Dermis microvascular lymphatic vessel endothelial cell (primary cell): ENCODE results near the gene OTUD7B. TPM values are rescaled to one million over a fixed set of nuclear protein-coding genes. Genes with fewer than 3 reads are reported as not detected.
"Not testable (repeated sequence)": the region's sequence is repeated elsewhere in the genome, so short reads cannot be mapped to it uniquely, and the experiment has no call there.

Experiments used
- DNase-seq, 2 donors: peaks; one replicate each; pipeline versions ENCODE4 v3.0.0 to v3.0.0-alpha.2; 2010; ENCODE audit warnings: low read depth in 2 of 2
- total RNA-seq: library from RNA; depleted of rRNA; stranded (reverse); fragments of >200 nt; gene quantifications from 2 replicates; pipeline ENCODE4 v1.2.1, GENCODE V29; 2014

The OTUD7B gene
- total RNA-seq, 1 donor from 2014 or later: 8.7 TPM

DNA sequence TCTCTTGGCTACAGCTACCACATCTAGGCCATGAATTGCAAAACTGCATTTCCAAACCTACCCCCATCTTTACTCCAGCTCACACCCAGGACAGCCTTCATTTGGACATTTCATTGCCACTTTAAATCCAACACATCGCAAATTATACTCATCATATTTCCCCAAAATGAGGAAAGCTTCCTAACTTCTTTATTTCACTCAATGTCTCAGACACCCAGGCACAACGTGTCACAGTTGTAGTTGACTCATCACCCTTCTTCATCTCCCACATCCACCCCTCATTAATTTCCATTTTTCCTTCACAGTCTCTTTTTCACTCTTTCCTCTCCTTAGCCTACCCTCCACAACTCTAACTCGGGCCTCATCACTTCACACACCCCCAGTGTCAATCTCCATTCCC lies 6.7 kb downstream of the OTUD7B start:
- no peak for DNase-seq

DNA sequence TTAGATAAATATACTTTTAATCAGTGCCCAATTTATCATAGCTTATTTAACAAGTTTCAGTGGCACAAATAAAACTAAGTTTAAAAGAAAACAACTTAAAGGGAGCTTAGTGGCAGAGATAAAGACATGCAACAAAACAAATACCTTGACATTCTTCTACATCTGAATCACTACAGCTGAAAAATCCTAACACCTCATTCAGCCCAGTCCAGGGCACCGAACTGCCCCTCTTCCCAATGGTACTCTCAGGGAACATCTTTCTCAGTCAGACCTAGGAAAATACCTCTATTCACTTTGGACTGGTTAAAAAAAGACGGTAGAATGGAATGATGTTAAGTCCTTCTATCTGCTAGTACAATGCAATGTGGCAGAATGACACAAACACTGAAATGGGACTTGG lies 8.3 kb downstream of the OTUD7B start:
- no peak for DNase-seq

DNA sequence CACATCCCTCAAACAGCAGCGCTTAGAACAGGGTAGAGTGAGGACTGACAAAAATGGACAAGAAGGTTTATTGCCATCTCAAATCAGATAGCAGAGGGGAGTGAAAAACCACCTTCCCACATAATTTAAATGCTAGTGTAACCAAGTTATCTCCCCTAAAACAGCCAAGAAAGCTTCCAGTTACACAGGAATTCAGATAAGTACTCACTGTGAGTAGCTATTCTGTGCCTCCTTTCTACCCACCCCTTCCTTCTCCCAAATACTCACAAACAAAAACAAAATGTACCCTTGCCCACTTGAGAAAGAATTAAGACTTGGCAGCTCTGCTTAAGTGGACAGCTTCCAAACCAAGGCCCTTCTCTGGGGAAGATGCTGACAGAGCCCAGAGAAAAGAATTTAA lies 9.1 kb downstream of the OTUD7B start:
- no peak for DNase-seq

DNA sequence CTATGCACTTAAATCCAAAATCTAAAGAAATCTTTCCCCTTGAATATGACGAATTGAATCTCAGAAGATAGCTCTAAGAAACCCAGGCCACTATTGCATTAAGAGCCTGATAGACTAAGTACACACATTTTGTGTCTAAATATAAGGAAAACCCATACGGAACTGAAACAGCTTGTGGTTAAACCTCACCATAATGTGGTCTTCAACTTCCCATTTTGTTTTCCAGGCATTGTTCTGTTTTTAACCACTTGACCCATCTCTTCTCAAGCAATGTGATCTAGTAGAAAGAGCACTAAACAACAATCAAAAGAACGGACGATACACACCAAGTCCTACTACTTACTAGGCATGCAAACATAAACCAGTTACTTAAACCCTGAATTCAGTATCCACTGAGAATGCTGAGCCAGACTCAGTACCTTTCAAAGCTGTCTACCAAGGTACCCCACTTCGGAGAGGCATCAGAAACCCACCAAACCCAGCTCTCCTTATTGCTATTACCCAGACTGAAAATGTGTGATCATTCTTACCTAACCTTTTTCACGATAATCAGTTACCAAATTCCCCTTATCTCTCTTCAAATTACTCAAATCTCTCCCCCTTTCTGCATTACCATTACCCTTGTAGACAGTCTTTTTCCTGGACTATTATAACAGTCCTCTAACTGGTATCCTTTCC lies 12.8 kb downstream of the OTUD7B start:
- no peak for DNase-seq

DNA sequence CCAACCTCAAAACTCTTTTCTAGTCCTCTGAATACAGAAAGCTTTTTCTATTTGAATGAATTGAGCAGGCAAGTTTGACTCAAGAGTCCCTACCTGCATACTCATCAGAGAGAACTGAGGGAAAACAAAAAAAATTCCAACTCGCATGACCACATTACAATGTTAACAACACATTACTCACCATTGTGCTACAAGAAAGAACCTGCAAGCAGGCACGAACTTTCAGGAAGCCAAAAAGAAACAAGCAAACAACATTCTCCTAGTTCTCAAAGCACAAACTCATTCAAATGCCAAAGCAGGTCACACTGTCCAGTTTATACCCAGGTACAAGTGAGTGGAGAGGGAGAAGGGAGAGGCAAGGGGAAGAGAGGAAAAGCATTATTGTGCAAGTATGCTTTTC lies 14.6 kb downstream of the OTUD7B start:
- peak in 1 of 2 donors; percentile 66 for DNase-seq

DNA sequence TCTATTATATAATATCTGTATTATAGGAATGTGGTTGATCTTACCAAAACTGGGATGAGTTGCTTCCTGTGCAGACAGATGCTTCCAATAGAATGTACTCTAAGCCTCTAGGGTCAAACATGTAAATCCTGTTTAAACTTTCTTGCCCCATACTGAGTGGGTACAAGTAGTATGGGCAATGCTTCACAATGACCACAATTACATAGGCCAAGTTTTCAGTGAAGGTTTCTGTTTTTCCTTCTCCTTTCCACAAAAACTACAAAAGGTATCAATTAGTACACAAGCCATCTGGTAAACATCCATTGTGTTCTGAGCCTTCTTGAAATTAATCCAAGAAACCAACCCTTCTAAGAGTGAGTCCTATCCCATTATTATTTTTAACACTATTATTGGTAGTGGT lies 16.8 kb downstream of the OTUD7B start:
- no peak for DNase-seq

DNA sequence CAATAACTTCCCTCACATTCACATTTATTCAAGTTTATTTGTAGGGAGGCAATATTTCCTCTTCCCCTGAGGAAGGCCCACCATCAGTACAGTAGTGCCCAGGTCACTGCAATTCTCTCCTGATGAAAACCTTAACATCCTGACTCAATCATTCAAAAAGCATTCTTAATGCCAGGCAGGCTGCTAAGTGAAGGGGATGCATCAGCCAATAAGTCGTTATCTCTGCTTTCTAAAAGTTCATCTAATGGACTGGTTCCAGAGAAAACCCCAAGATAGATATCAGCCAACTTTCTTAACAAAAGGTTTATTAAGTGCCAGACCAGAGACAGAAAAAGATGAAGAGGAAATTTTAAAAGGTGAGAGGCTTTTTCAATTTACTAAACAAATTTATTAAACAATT lies 17.3 kb downstream of the OTUD7B start:
- DNase-seq: no peak

DNA sequence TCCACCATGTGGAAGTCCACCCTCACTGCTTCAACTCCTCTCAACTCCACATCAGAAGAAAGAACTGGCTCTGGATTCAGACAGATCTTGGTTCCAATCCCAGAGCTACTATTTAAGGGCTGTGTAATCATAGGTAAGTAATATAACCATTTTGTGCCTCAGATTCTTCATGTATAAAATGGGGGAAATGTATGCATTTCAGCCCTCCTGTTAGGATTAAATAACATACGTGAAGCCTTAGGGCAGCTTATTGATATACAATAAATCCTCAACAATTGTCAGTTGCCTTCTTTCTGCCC lies 23.3 kb downstream of the OTUD7B start:
- no peak for DNase-seq

DNA sequence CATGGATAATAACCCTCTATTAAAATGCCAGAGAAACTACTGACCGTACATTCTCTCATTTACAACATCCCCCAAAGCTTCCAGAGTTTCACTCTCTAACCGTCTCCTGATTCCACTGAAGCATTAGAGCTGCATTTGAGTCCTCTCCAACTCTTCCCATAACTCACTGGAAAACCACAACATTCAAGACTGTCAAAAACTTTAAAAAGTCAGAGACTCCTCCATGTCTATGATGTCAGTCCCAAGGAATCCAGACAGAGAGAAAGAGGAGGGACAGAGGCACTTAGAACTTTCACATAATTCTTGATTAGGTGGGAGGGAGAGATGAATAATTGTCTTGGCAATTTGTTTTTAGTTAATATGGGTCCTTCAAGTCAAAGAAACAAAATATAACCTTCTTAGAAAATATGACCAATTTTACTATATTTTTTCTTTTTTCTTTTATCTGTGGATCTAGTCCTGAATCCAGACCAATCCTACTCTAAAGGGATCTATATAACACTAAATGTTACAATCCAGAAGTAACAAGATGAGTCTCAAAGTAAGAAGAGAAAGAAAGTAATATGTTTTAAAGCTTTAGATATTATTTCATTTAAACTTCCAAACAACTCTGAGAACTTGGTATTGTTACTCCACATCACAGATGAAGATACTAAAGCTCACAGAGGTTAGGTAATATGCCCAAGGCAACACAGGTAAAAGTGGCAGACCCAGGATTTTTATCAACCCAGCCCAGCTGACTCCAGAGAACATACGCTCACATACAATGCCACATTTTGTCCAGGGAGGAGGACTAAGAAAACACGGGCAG lies 23.8 kb downstream of the OTUD7B start:
- no peak for DNase-seq

DNA sequence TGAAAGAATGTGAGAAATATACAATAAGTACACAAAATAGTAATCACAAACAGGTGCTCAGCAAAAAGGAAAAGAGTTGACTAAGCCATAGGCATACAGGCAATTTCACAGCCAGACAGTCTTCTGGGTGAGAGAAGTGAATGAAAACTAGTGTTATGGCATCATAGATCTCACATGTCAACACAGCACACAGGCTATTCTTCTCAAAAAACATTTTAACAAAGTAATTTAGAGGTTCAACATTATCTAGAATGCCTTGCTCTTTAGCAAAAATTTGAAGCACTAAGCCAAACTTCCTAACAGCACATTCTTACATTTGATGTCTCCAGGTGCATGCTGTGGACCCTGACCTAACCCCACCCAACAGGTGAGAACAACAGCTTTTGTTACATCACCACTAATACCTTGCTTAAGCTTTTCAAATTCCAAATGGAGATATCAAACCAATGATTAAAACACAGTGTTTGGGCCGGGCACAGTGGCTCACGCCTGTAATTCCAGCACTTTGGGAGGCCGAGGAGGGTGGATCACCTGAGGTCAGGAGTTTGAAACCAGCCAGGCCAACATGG lies 30.5 kb downstream of the OTUD7B start:
- DNase-seq: no peak

DNA sequence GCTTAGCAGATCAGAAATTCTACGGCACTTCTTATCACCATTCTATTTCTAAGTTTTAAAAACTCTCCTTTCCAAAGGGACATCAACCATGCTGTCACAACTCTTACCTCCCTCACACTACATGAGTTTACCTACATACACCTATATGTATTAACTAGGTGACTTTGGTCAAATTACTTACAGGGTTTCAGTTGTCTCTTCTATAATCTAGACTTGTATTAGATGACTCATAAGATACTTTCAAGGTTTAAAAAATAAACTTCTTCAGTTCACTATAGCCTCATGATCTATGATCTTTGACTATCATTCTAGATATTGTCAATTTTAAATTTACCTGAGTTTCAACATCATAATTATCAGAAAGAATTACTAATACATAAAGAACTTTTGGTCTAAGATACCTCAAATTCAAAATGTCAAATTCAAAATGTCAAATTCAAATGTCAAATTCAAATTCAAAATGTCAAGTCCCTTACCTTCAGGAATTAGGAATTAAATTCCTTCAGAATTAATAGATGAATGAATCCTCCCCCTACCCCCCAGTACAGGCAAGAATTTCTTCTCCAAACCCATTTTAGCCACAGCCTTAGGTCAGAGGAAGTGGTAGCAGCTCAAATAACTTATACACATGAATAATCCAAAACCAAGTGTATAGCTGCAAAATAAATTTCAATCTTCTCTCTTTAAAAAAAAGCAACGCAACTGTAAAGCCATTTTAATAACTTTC lies 31.1 kb downstream of the OTUD7B start:
- DNase-seq: no peak

DNA sequence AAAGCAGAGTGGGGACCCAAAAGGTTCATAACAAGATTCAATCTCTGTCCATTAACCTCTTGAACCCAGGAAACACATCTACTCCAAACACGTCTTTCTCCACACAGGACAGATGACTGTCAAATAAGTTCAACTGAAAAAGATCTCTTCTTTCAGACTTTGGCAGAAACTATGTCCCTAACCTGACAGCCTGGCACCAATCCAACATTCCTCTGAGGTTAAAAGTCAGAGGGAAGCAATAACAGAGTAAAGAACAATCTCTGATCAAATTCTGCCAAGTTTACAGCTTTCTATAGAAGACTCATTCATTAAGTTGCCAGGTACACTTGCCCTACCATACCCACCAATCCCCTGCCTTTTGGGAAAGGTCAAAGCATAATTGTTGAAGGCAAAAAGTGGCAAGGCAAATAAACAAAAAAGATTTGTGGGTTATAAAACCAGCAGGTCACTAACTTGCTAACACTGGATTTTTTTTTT lies 31.9 kb downstream of the OTUD7B start:
- DNase-seq: peak; percentile 39 to 59

DNA sequence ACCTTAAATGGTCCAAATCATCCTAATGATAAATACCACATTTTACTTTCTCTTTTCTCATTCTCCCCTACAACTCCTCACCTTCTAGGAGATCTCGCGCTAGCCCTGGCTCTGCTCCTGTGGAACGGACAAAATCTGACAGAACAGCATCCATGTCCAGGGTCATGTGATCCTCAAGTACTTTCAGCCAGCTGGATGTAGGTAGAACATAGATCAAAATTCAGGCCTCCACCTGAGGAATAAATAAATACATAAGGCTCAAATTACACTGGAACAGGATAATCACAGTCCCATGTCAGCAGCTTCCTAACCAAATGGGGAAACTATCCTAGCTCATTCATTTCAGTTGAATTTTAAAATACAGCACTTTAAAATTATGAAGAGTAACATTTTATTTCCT lies 33.2 kb downstream of the OTUD7B start:
- DNase-seq: no peak

DNA sequence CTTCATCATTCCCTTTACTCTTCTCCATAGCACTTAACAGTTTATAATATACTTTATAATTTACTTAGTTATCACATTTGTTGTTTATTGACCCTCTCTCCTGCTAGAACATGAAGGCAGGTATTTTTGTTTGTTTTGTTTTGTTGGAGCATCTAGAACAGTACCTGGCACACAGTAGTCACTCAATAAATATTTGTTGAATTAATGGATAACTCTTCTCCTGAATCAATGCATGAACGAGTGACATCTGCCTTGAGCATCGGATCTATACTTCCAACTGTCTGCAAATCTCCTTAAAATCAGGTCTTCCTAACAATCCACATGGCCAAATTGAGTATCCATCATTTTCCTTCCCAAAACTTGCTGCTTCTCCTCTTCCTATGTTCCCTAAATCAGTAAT lies 38.0 kb downstream of the OTUD7B start:
- DNase-seq: no peak

DNA sequence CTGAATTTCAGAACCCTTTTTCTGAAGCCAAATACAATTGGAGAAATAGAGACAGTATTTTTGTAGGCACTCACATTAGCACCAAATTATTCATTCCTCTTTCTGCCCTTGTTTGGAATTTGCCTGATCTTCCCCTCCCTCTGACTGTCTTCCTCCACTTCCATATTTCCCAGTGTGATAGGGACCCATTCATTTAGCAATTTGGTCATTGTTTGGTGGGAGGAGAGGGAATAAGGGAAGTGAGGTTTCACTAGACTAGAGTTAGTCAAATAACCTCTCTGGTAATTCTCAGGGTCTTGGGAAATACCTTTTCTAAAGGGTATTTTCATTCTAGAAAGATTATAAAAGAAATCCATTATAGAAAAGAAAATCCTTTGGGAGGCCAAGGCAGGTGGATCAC lies 42.9 kb downstream of the OTUD7B start:
- no peak for DNase-seq

DNA sequence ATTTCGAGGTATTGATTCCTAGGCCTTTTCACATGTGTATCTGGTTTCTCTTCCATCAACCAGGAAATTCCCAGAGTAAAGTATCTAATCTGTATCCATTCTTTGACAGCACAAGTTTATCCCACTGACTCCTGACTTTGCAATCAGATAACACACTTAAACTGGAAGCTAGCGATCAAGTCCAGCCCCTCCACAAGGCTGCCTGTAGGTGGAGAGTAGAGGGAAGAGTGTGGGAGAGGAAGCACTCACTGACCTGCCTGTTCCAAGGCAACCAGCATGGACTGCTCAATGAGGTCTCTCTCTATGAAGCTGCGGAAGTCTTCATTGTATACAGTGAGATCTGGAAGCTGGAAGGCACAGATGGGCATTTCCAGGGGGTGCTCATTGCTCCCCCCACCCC lies 43.5 kb downstream of the OTUD7B start:
- no peak for DNase-seq

DNA sequence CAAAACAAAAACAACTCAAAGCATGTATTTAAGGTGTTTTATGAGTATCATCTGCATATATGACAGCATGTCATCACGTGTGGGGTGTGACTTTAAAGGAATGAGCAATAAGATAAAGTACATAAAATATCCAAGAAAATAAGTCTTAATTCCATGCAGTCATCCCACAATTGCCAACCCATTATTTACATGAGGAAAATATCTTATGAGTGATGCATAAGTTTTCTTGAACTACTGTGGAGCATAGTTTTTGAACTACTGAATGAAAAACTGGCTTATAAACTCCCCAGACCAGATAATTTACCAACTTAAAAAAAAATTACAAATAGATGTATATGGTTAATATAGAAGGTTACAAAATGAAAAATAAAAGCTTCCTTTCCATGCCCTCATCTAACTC lies 44.1 kb downstream of the OTUD7B start:
- DNase-seq: no peak

DNA sequence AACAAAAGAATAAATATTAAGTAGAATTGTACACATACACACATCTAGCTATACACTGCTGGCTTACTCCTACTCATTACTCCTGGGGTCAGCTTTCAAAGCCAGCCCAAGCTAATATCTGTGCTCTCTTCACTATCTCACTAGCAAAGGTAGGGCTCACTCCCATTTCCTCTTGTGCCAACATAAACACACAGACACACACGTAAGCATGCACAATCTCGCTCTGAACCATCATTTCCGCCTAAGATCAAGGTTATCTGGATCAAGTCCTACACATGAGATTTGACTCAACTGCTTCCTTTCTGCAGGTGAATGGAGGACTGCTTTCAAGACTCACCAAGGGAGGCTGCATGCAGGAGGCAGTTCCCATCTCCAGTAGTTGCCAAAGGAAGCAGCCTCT lies 45.1 kb downstream of the OTUD7B start:
- no peak for DNase-seq

DNA sequence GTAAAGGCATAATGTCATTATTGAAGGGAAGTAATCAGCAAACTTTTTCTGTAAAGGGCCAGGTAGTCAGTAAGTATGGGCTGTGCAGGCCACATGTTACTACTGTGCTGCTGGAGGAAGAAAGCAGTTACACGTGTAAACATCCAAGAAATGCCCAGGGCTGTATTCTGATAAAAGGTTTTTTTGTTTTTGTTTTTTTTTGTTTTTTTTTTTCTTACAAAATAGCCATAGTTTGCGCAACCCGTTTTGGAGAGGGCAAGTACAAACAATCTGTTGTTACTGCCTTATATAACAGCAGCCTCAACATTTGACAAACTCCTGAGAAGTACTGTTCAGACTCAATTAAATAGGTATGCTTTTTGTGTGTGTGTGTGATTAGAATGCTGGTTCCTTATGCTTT lies 47.2 kb downstream of the OTUD7B start:
- DNase-seq: no peak

DNA sequence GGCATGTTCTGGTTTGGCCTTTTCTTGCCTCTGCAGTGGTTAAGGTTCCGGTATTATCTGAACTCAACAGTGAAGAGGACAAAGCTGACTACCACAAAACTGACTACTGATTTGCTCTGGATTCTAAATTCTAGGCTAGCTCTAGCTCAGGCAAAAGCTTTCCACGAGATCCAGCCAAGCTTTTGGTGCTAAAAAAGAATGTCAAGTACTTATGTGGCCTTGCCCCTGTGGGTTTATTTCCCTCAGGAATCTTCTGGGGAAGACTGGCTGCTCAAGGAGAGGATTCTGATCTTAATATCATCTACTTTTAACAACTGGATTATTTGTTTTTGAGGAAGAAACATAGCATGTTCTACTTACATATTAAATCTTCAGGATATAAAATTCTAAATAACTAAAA lies 47.8 kb downstream of the OTUD7B start:
- DNase-seq: no peak

DNA sequence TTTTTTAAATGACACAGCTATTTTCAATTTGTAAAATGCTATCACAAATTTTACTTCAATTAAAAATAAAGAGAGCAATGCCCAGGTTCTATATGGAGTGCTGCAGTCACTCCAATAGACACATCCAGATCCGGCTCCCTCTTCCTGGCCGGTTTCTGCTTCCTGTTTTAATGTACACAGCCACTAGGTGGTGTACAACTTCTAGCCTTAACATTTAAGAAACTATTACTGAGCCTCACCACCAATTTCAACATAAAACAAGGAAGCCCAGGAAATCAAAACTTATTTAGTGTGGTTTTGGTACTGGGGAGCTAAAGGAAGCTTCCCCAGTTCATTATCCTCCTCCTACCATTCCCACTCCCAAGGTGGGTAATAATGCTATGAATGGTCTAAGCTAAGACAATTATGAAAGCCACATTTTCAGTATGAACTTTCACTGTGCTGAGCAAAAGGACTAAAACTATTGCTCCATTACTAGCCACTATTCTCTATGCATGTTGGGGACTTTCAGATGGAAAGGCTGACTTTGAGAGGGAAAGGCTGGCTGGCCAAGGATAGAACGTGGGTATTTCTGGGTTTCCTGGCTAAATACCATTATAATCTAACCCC lies 48.4 kb downstream of the OTUD7B start:
- DNase-seq: peak; percentile 73 to 83

DNA sequence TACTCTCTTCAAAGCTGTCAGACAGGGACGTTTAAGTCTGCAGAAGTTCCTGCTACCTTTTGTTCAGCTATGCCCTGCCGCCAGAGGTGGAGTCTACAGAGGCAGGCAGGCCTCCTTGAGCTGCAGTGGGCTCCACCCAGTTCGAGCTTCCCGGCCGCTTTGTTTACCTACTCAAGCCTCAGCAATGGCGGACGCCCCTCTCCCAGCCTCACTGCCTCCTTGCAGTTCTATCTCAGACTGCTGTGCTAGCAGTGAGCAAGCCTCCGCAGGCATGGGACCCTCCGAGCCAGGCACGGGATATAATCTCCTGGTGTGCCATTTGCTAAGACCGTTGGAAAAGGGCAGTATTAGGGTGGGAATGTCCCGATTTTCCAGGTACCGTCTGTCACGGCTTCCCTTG lies 53.0 kb downstream of the OTUD7B start:
- DNase-seq: not testable (repeated sequence)
